T-helper 22 cell (primary cell): ENCODE results near the gene HDAC9.

Experiments
- DNase-seq: peaks from one replicate; pipeline ENCODE4 v3.0.0-alpha.2; 2020; ENCODE audit warnings: low read depth

HDAC9 gene

GRCh38 chr7:18845700-18846099 is 350.2 kb downstream of the HDAC9 start:
- no peak for DNase-seq

- no peak for DNase-seq
Observed at GRCh38 chr7:18846765-18847215, 351.2 kb downstream of the HDAC9 start.

GRCh38 chr7:18849130-18849529 is 353.6 kb downstream of the HDAC9 start:
- no peak for DNase-seq

DNA sequence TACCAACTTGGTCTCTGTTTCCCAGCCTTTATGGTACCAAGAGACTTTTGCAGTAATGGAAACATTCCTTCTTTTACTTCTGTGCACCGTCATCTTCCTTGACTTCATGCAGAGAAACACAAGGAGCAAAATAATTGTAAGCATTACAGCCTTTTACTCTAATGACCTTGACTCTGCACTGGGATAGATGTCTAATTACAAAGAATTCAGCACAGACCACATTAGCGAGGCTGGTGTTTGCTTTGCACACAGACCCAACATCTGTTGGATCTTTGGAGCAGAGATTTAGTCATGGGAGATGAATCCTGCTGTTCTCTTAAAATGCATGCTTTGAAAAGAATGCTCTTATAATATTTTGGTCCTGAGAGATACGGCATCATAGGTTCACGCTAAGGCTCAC is 360.2 kb downstream of the HDAC9 start:
- no peak for DNase-seq

GRCh38 chr7:18858232-18858631 is 362.7 kb downstream of the HDAC9 start:
- no peak for DNase-seq

DNA sequence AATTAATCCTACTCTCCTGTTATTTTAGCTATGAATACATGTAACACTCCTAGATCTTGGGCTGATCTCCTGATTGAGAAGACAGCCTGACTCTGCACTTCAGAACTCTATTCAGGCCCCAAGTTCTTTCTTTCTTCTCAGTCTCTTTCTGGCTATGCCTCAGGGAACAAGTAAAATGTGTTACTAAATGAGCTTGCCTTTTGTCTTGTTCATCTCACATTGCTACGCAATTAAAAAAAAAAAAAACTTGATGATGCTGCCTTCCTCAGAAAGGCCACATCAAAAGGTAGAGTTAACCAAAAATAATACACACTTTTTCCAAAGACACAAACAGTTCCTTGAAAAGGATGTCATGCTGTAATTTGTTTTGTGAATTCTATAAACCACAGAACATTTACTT is 363.8 kb downstream of the HDAC9 start:
- no peak for DNase-seq

DNA sequence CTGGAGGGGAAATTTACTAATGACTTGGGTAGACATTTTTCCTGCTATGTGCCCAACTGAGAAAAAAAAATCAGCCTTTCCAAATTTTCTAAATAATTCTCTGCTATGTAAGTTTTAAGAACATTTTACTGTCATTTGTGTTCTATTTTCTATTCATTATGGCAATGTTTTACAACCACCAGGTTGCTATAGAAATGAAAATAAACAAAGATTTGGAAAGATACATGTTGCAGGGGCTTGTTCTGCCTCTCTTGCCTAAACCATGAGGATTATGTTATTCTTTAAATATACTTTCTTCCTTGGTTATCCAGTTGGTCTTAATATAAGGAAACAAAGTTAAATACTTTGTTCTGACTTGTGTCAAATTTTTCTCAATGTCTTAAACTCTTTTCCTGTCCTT is 364.7 kb downstream of the HDAC9 start:
- no peak for DNase-seq

GRCh38 chr7:18861514-18862118 is 366.1 kb downstream of the HDAC9 start:
- DNase-seq: no peak

DNA sequence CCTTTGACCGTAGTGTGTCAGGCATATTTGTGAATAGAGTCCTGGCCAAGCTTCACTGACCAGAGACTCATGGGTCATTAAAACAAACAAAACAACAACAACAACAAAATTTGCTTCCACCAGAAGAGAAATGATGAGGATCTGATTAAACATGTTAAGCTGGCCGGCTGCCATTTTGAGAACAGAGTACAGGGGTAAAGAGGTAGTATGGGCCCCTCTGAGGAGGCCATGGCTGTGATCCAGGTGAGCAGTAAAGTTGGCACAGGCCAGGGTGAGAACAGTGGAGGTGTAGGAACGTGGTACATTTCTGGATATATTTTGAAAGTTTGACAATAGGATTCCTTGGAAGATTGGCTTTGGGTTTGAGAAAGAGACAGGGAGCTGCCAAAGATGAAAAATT is 369.4 kb downstream of the HDAC9 start:
- no peak for DNase-seq

DNA sequence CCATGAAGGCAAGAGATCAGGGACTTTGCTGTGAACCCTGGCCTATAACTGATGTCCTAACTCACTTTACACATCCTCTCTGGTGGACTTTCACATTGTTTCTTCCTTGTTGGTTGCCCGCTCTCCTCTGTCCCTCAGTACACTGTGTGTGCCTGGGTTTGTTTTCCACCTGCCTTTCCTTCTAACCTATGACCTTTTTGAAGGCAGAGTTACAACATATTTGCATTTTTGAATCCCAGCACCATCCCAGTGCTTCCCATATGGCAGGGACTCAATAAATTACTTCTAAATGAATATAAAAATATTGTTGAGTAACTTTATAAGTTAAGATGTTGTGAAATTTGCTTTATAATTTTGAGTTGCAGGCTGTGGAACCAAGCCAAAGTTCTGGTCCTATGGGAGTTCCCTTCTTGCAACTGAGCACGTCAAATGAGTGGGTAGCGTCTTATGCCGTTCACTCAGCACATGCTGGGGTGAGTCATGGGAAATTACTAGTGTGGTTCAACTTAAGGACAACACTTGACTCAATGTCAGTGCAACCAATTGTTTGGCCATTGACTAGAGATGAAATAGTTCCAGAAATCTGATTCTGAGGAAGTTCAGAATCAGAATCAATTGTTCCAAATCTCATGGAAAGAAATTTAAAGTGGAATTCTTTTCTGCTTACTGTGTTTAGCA is 370.9 kb downstream of the HDAC9 start:
- DNase-seq: no peak

DNA sequence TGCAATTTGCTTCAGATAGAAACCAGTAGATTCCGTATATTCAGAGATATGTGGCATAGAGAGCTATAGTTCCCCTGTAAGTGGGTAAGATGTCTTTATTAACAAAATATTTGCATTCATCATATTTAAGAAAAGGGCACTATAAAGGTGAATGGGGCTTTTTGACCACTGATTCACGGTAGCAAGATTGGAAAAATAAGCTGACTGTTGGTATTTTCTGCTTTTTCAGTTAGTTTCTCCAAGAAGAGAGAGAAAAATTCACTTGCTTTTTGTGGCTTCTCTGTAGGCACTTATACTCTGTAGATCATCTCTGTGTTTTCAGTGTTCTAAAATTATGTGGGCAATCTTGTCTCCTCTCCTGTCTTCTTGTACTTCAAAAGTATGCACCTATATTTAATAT is 376.8 kb downstream of the HDAC9 start:
- no peak for DNase-seq

DNA sequence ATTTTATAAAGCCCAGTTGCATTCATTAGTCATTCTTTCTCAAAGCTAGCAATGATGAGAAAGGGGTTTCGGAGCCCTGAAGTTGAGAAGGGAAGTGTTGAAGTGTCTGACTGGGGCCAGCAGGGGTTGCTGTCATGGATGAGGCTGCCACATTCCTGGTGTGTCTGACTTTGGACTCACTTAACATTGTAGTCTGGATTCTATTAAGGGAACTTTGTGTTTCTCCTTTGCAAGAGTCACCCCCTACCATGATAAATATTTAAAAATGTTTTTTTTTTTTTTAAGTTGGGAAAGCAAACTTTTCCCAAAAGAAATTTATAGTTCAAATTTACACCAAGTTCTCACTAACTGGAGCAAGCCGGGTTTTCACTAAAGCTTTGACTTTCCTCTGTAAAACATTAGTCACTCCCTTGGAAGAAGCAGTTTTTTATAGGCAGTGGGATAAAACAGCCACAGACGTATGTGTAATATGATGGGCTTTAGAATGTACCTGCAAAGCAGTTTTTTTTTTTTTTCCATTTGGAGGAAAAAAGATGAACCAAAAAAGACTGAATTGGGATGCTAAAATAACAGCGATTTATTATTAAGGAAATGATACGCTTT is 378.3 kb downstream of the HDAC9 start:
- DNase-seq: no peak

- DNase-seq: no peak
Observed at GRCh38 chr7:18874880-18875279, 379.3 kb downstream of the HDAC9 start.

DNA sequence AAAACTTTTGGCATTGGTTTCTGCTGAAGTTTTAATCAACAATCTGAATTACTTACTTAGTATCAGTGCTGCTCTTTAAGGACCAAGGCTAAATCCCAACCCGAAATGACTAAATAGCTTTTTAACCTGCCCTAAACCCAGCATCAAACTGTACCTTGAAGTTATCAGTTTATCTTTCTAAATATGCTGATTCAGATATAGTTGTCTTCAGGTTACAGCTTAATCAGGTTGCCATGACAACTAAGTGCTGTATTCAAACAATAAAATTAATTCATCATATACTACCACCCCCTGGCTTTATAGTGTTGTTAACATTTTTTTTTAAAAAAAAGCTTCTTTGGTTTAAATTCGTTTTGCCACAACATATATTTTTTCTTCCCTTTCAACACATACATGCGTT is 382.3 kb downstream of the HDAC9 start:
- DNase-seq: no peak

DNA sequence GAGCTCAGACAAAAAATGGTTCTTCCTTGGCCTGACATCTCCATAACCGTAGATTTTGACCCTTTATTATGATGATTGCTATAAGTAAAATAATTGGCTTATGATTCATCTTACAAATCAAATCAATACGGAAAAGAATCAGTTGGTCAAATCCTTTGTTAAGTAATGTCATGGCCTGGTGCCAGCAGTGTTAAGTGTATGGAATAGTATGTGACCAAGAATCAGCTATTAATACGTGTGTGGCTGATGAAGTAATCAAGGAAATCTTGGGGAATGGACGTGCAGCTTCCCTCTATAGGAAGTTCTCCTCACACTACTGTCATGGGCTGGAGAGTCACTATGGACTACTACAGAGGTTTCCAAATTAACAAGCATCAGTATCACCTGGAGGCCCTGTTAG is 391.3 kb downstream of the HDAC9 start:
- no peak for DNase-seq

DNA sequence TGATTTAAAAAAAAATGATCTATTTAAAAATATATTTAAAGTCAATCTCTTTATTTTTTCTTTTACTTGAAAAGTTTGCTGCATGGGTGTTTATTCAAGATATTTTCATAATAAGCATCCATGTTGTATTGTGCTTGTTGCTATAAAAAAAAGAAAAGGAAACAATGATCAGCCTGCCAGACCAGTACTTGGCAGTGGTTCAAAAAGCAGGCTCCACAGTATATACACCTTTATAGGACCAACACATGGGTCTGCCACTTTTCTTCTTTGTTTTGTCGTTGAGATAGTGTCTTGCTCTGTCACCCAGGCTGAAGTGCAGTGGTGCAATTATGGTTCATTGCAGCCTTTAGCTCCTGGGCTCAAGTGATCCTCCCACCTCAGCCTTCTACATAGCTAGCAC is 393.9 kb downstream of the HDAC9 start:
- no peak for DNase-seq

GRCh38 chr7:18890134-18890533 is 394.6 kb downstream of the HDAC9 start:
- no peak for DNase-seq

DNA sequence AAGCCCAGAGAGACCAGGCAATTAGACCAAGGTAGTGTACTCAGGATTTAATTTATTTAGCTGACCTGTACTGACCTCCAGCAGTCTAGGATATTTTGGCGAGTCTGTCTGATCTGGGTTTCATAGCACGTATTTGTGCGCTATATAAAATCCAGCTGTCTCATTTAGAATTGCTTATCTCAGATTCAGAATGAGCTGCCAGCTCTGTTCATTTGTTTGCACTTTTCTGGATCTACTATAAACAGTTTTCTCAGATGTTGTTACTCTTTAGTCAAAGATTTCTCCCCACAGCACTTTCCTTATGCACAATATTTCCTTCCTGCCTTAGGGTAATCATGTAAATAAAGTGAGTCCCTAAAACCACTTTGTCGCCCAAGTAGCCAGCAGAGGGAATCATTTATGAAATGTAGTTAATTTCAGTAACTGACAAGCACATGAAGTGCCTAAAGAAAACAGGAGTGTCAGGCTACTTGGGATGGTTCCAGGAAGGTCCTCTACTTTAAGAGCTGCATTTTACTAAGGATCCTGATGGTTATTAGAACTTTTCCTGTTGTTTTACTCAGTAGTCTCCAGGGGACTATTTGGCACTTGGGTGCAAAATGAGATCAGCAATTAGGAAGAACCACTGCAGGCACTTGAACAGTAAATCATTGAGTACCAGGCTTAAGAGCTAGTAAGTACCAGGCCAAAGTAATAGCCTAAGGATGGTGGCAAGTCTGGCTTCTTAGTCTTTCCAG is 395.5 kb downstream of the HDAC9 start:
- no peak for DNase-seq

GRCh38 chr7:18893156-18893555 is 397.6 kb downstream of the HDAC9 start:
- DNase-seq: no peak

GRCh38 chr7:18894155-18894554 is 398.6 kb downstream of the HDAC9 start:
- no peak for DNase-seq

- DNase-seq: no peak
Observed at GRCh38 chr7:18895456-18895855, 399.9 kb downstream of the HDAC9 start.

- no peak for DNase-seq
Observed at GRCh38 chr7:18896343-18896975, 400.9 kb downstream of the HDAC9 start.

DNA sequence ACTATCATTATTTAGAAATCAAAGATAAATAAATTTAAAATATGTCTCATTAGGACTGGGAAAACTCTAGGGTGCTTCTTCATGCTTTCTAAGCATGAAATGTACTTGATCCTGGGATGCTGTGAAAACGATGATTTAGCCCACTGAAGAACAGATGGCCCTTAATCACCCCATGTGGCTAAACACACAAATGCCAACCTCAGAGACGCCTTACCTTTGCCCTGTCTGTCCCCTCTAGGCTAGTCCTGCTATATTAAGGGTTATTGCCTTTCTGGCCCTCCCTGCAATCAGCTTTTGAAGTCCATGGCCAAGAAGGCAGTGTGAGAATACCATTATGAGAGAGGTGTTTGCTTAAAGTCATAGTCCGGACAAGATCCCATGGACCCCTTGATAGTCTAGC is 404.7 kb downstream of the HDAC9 start:
- DNase-seq: no peak
